MM.1S (cell line): ENCODE data around the gene KDM2A.

ENCODE experiments used
- DNase-seq: peaks from one replicate; pipeline ENCODE4 v3.0.0-alpha.2; 2015
- H2AFZ ChIP-seq: fragments of 300-600 bp; sonication (generic); 2 replicates; pipeline ENCODE4 v1.6.0; 2016; ENCODE audit warnings: antibody characterized with exemption, low read length
- H3F3A ChIP-seq: fragments of 300-600 bp; sonication (generic); 2 replicates; pipeline ENCODE4 v1.6.1; 2016; ENCODE audit warnings: mild to moderate bottlenecking, antibody characterized with exemption, low read length, moderate library complexity, mixed read lengths; ENCODE audit not compliant: insufficient read depth
- H3K27ac ChIP-seq: fragments of 300-600 bp; sonication (generic); 2 replicates; pipeline ENCODE4 v1.5.1; 2016; ENCODE audit warnings: mild to moderate bottlenecking, low read length
- H3K27me3 ChIP-seq: fragments of 300-600 bp; sonication (generic); replicated peaks from 2 replicates; pipeline ENCODE4 v1.6.0; 2016; ENCODE audit warnings: low read length; ENCODE audit not compliant: insufficient read depth
- H3K36me3 ChIP-seq: fragments of 300-600 bp; sonication (generic); replicated peaks from 2 replicates; pipeline ENCODE4 v1.6.1; 2016; ENCODE audit warnings: mild to moderate bottlenecking, low read length, mixed read lengths; ENCODE audit not compliant: insufficient read depth
- H3K4me1 ChIP-seq: fragments of 300-600 bp; sonication (generic); 2 replicates; pipeline ENCODE4 v1.6.1; 2016; ENCODE audit warnings: low read length, mixed read lengths
- H3K4me2 ChIP-seq: fragments of 300-600 bp; sonication (generic); 2 replicates; pipeline ENCODE4 v1.6.0; 2016; ENCODE audit warnings: low read depth, low read length
- H3K4me3 ChIP-seq: fragments of 300-600 bp; sonication (generic); 2 replicates; pipeline ENCODE4 v1.5.1; 2016; ENCODE audit warnings: low read length, mixed read lengths
- H3K79me2 ChIP-seq: fragments of 300-600 bp; sonication (generic); 2 replicates; pipeline ENCODE4 v1.6.1; 2016; ENCODE audit warnings: mixed run types, low read length, mixed read lengths
- H3K9ac ChIP-seq: fragments of 300-600 bp; sonication (generic); 2 replicates; pipeline ENCODE4 v1.6.1; 2016; ENCODE audit warnings: low read length, mixed read lengths
- H3K9me2 ChIP-seq: fragments of 300-600 bp; sonication (generic); replicated peaks from 2 replicates; pipeline ENCODE4 v1.6.1; 2016; ENCODE audit warnings: mild to moderate bottlenecking, low read length, mixed read lengths; ENCODE audit not compliant: insufficient read depth
- H3K9me3 ChIP-seq: fragments of 300-600 bp; sonication (generic); replicated peaks from 2 replicates; pipeline ENCODE4 v1.6.1; 2016; ENCODE audit warnings: mild to moderate bottlenecking, low read length, mixed read lengths; ENCODE audit not compliant: insufficient read depth
- H4K20me1 ChIP-seq: fragments of 300-600 bp; sonication (generic); 2 replicates; pipeline ENCODE4 v1.6.1; 2016; ENCODE audit warnings: mild to moderate bottlenecking, low read length, moderate library complexity, mixed read lengths; ENCODE audit not compliant: insufficient read depth
- CTCF ChIP-seq: fragments of 300-600 bp; sonication (generic); IDR thresholded peaks from 2 replicates; pipeline ENCODE4 v1.5.1; 2016; ENCODE audit warnings: antibody characterized with exemption, low read length, mixed read lengths
- EZH2 ChIP-seq: fragments of 300-600 bp; sonication (generic); optimal IDR thresholded peaks from 2 replicates; pipeline ENCODE3; 2017; ENCODE audit warnings: low read depth, mild to moderate bottlenecking, antibody characterized with exemption, low read length, mixed read lengths
- EZH2phosphoT487 ChIP-seq: fragments of 300-600 bp; sonication (generic); IDR thresholded peaks from 2 replicates; pipeline ENCODE4 v1.6.1; 2018; ENCODE audit warnings: antibody characterized with exemption, low read length

Gene KDM2A

GRCh38 chr11:67250059-67251043 lies 131.3 kb downstream of the KDM2A start:
- Histone ChIP-seq H3K9ac (no peak overlapping the region), H3K36me3 (peaks cover 68% of the 10 kb centered on the region), H3K27me3 (no peaks in the 10 kb centered on the region), H3K9me2 (no peaks in the 10 kb centered on the region), H3K4me1 (no peaks in the 10 kb centered on the region), H2AFZ (no peak overlapping the region), H4K20me1 (peaks cover 13% of the 10 kb centered on the region), H3K27ac (no peak overlapping the region), H3K9me3 (no peaks in the 10 kb centered on the region), H3K79me2 (peaks cover 88% of the 10 kb centered on the region), H3K4me2 (no peak overlapping the region), H3F3A (peaks cover 27% of the 10 kb centered on the region), H3K4me3 (no peak overlapping the region)
- TF ChIP-seq EZH2 (no peak), EZH2phosphoT487 (no peak), CTCF (no peak)
- no peak for DNase-seq

- Histone ChIP-seq H3K79me2 (peaks cover 74% of the 10 kb centered on the region), H3K27me3 (no peaks in the 10 kb centered on the region), H2AFZ (no peak overlapping the region), H3K9ac (no peak overlapping the region), H3K36me3 (peaks cover 61% of the 10 kb centered on the region), H3K9me2 (no peaks in the 10 kb centered on the region), H3K4me1 (no peaks in the 10 kb centered on the region), H3K4me3 (no peak overlapping the region), H3K9me3 (no peaks in the 10 kb centered on the region), H3K27ac (no peak overlapping the region), H3K4me2 (no peak overlapping the region), H4K20me1 (peaks cover 6% of the 10 kb centered on the region), H3F3A (peaks cover 31% of the 10 kb centered on the region; the same call in 1 of the 2 replicates)
- no peak for DNase-seq
- no peak for TF ChIP-seq EZH2
- TF ChIP-seq EZH2phosphoT487, result no peak
- TF ChIP-seq CTCF, result no peak
Measured at GRCh38 chr11:67251841-67252240, 132.8 kb downstream of the KDM2A start.

GRCh38 chr11:67252831-67253239 lies 133.8 kb downstream of the KDM2A start:
- Histone ChIP-seq H3F3A (peaks cover 38% of the 10 kb centered on the region), H3K9ac (no peak overlapping the region), H3K36me3 (peaks cover 56% of the 10 kb centered on the region), H3K9me3 (no peaks in the 10 kb centered on the region), H3K4me1 (no peaks in the 10 kb centered on the region), H4K20me1 (peaks cover 3% of the 10 kb centered on the region), H3K27ac (no peak overlapping the region), H2AFZ (no peak overlapping the region), H3K4me3 (no peak overlapping the region), H3K4me2 (no peak overlapping the region), H3K27me3 (no peaks in the 10 kb centered on the region), H3K9me2 (no peaks in the 10 kb centered on the region), H3K79me2 (peaks cover 65% of the 10 kb centered on the region)
- peak; percentile 53 for DNase-seq
- TF ChIP-seq EZH2 (no peak), CTCF (peak; percentile 47)
